ENCODE results near the gene MRPL50. TPM values are rescaled to one million over a fixed set of nuclear protein-coding genes. Genes with fewer than 3 reads are reported as not detected.

MRPL50 gene
- total RNA-seq, 1 donor: 6.7 TPM

- DNase-seq (ENCODE audit: low read depth in 2 of 3, low spot score in 2 of 3): no peak
Measured at GRCh38 chr9:101381118-101381517, 17.3 kb downstream of the MRPL50 start.

- no peak for DNase-seq (ENCODE audit: low read depth in 2 of 3, low spot score in 2 of 3)
Measured at GRCh38 chr9:101380295-101380694, 18.1 kb downstream of the MRPL50 start.

DNA sequence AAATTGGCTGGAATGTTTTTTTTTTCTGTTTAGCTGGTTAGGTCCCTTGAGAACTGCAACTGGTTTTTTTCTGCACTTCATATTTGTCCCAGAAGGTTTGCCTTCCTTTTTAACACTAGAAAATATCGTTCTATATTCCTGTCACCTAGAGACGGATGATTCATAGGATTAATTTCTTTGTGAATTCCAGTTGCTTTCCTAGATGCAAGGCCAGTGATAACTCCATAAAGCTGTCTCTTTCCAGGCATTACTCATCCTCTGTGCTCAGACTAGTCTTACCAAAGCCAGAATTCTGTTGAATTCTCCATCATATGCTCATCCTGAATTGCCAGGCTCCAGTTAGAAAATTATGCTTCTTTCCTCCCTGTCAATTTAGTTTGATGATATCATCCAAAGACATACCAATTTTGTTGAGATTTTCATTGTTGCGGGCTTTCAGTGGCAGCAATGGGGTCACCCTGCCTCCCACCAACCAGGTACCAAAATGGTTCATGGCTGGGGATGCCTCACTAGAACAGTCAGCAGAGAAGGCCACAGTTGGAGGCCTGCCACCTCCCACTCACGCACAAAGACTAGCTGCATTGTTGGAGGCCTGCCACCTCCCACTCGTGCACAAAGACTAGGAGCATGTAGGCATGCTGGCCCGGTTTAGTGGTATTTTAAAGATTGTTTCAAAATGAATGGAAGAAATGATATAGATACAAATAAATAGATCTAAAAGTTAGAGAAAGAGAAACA is 22.1 kb downstream of the MRPL50 start:
- no peak for DNase-seq (ENCODE audit: low read depth in 2 of 3, low spot score in 2 of 3)

DNA sequence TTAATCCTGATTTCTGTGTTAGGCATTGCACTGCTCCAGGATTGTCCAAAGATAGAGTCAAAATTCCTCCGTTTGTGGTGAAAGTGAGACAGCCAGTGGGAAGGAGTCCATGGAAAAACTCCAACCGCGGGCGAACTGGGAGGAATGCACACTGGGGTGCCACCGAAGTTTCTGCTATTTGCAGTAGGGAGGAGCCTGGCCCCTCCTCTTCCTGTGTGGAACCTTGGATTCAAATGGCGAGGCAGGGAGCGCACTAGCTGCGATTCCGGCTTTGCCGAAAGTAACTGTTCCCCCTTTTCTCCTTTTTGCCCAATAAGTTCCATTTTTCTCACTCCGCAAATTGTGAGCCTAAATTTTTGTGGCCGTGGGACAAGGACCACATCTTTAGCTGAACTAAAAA is 22.9 kb downstream of the MRPL50 start:
- no peak for DNase-seq (ENCODE audit: low read depth in 2 of 3, low spot score in 2 of 3)

DNA sequence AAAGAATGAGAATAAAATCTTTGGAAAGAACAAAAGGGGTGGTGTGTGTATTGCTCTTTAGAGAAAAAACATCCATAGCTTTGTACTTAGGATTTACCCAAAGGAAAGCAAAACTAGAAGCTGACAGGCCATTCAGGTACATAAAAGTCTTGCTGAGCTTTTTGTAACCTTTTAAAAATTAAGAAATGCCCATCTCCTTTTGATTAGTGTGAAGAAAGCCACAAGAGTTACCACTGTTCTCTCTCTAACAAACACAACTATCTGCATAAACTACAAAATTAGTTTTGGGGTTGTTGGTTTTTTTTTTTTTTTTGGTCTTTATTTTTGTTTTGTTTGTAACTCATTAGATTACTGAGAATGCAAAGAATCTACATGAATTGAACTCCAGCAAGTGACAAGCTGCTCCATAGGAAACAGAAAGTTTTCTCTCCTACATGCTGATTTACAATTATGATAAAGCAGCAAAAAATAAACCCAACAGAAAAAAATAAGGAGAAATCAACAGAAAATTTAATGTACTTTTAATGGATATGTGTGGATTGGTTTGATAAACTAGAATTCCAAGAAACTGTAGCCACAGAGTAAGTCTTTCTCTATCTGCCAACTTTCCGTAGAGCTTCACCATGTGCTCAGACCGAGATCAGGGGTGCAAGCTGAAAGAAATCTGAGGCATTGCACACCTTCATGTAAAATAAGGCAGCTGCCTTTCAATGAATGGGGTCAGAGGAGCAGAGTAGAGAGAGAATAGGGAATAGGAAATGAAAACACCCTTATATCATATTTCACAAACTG is 25.9 kb downstream of the MRPL50 start:
- DNase-seq (ENCODE audit: low read depth in 2 of 3, low spot score in 2 of 3): no peak

DNA sequence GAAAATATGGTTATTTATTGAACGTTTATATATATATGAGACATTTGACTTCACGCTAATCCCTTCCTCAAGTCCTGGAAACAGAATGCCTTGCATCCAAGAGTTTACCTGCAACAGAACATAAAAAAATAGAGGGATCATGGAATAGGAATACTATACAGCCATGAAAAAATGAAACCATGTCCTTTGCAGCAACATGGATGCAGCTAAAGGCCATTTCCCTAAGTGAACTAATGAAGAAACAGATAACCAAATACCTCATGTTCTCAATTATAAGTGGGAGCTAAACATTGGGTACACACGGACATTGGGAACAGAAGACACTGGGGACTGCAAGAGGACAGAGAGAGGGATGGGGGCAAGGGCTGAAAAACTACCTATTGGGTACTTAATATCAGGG is 26.6 kb downstream of the MRPL50 start:
- DNase-seq (ENCODE audit: low read depth in 2 of 3, low spot score in 2 of 3): no peak

DNA sequence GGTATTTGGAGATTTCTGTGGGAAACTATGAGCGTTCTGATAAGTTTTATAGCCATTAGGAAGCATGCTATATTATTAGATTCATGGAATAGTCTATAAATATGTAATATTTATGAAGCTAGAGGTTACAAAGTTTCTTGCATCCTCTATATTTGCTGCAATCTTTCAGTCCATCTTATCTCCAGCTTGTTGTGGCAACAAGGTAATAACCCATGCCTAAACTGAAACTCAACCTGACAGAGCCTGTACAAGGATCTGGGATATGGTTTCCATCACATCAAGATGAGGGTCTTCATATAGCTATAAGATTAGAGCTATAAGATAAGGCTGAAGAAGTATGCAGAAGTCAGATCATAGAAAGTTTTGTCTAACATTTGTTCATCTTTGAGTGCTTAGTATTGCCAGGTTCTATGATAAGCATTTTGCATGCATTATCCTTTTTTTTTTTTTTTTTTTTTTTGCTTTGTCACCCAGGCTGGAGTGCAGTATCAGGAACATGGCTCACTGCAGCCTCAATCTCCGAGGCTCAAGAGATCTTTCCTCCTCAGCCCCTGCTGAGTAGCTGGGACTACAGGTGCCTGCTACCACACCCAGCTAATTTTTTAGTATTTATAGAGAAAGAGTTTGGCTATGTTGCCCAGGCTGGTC is 28.4 kb downstream of the MRPL50 start:
- no peak for DNase-seq (ENCODE audit: low read depth in 2 of 3, low spot score in 2 of 3)

GRCh38 chr9:101369286-101369685 is 29.1 kb downstream of the MRPL50 start:
- DNase-seq (ENCODE audit: low read depth in 2 of 3, low spot score in 2 of 3): no peak

DNA sequence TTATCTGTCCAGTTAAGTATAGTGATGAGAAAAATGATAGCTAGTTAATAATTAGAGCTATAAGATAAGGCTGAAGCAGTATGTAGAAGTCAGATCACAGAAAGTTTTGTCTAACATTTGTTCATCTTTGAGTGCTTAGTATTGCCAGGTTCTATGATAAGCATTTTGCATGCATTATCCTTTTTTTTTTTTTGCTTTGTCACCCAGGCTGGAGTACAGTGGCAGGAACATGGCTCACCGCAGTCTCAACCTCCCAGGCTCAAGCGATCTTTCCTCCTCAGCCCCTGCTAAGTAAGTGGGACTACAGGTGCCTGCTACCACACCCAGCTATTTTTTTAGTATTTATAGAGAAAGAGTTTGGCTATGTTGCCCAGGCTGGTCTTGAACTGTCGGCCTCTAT is 31.1 kb downstream of the MRPL50 start:
- no peak for DNase-seq (ENCODE audit: low read depth in 2 of 3, low spot score in 2 of 3)

DNA sequence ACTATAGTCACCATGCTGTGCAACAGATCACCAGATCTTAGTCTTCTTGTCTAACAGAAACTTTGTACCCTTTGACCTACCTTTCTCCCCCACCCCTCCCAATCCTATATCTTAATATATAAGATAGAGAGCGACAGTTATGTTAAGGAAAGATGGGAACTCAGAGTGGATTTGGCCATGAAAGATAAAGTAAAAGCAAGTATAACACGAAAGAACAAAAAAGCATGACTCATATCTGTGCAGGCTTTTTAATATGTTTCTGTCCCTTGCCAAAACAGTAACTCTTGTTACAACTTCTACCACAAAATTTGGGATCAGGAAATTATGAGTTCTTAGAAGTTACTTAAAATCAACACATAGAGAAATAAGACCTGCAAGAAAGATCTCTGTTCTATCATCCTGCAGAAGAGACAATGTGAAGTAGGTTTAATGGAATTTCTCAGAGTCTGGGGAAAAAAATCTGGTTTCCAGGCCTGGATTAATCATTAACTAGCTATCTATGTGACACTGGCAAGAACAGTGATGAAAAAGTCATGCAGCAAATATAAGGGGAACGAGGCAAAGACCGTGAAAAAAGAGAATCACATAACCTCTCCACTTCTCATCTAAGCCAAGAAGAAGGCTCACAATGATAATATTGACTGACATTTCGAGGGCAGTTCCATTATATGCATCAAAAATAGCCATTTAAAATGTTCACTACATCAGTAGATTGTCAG is 32.2 kb downstream of the MRPL50 start:
- no peak for DNase-seq (ENCODE audit: low read depth in 2 of 3, low spot score in 2 of 3)

DNA sequence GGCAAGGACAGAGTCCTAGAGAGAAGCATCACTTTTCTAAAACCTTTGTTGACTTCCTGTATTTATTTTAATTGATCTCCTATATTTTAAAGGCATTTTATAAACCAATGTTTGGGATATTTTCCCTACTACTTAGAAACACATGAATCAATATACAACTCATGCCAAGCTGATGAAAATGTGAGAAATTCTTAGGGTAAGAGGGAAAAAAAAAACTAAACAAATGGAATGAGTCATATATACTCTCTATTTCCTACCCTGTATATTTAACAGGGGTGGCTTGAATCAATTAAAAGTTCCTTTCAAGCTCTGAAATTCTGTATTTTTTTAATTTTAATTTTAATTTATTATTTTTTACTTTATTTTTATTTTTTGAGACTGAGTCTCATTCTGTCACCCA is 33.2 kb downstream of the MRPL50 start:
- no peak for DNase-seq (ENCODE audit: low read depth in 2 of 3, low spot score in 2 of 3)

- DNase-seq (ENCODE audit: low read depth in 2 of 3, low spot score in 2 of 3): no peak
Measured at GRCh38 chr9:101362450-101362849, 36.0 kb downstream of the MRPL50 start.

- DNase-seq (ENCODE audit: low read depth in 2 of 3, low spot score in 2 of 3): no peak
Measured at GRCh38 chr9:101360647-101361046, 37.8 kb downstream of the MRPL50 start.

GRCh38 chr9:101359679-101360078 is 38.7 kb downstream of the MRPL50 start:
- no peak for DNase-seq (ENCODE audit: low read depth in 2 of 3, low spot score in 2 of 3)

GRCh38 chr9:101356619-101357018 is 41.8 kb downstream of the MRPL50 start:
- no peak for DNase-seq (ENCODE audit: low read depth in 2 of 3, low spot score in 2 of 3)

- no peak for DNase-seq (ENCODE audit: low read depth in 2 of 3, low spot score in 2 of 3)
Measured at GRCh38 chr9:101354765-101355708, 43.4 kb downstream of the MRPL50 start.

DNA sequence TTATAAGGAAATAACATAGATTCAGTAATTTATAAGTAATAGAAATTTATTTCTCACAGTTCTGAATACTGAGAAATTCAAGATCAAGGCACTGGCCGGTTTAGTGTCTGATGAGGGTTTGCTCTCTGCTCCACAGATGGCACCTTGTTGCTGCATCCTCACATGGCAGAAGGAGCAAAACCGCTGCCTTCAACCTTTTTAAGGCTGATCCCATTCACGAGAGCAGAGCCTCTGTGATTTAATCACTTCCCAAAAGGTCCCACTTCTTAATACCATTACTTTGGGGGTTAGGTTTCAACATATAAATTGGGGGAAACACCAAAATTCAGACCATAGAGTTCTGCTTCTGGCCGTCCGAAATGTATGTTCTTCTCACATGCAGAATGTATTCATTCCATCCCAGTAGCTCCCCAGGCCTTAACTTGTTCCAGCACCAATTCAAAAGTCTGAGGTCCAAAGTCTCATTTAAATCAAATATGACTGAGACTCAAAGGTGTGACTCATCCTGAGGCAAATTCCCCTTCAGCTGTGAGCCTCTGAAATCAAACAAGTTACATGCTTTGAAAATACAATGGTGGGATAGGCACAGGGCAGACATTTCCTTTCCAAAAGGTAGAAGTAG is 44.2 kb downstream of the MRPL50 start:
- DNase-seq (ENCODE audit: low read depth in 2 of 3, low spot score in 2 of 3): no peak

DNA sequence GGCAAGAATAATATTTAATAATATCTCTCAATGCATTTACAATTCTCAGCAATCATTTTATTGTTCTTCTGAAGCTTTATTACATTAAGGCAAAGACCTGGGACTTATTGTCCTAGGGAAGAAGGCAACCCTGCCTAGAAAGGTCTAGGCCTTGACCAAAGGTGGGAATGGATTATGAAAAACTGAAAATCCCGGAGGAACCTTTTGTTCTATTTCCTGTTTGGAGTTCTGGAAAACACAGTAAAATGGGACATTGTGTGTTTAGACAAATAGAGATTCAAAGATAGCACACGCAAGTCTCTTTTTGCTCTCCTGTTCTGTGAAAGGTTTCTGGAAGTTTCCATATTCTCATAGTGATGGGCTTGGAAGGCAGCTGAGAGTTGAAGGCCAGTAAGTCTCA is 44.7 kb downstream of the MRPL50 start:
- no peak for DNase-seq (ENCODE audit: low read depth in 2 of 3, low spot score in 2 of 3)

- DNase-seq (ENCODE audit: low read depth in 2 of 3, low spot score in 2 of 3): no peak
Measured at GRCh38 chr9:101352892-101353463, 45.4 kb downstream of the MRPL50 start.
